HepG2 (cell line): Measurements from ENCODE around the gene CCDC201. TPM values are rescaled to one million over a fixed set of nuclear protein-coding genes. Genes with fewer than 3 reads are reported as not detected.

Source experiments
- ATF7 ChIP-seq, 2 experiments: fragments of 450-650 bp in 1 of 2; sonication (generic) in 1 of 2; formaldehyde crosslinking in 1 of 2; IDR thresholded peaks; 2 replicates each; pipeline versions ENCODE4 v1.4.0 to v1.6.1; 2016 to 2020; ENCODE audit warnings: antibody characterized with exemption in 1 of 2, mild to moderate bottlenecking in 1 of 2, missing genetic modification reagents in 1 of 2
- CHD4 ChIP-seq: fragments of 200-600 bp; sonication (generic); IDR thresholded peaks from 2 replicates; pipeline ENCODE4 v1.7.0; 2017; ENCODE audit warnings: mild to moderate bottlenecking, low read length, borderline replicate concordance
- HMG20A ChIP-seq: IDR thresholded peaks from 2 replicates; pipeline ENCODE4 v1.6.1; 2016; ENCODE audit warnings: borderline replicate concordance
- HNRNPL ChIP-seq: fragments of 200-400 bp; formaldehyde crosslinking; IDR thresholded peaks from 2 replicates; pipeline ENCODE4 v1.6.1; 2017; ENCODE audit warnings: mild to moderate bottlenecking, low read depth, low read length
- JARID2 ChIP-seq: sonication (generic); formaldehyde crosslinking; IDR thresholded peaks from 2 replicates; pipeline ENCODE4 v1.8.1; 2023; ENCODE audit warnings: missing genetic modification reagents, inconsistent platforms; ENCODE audit not compliant: insufficient replicate concordance
- NAIF1 ChIP-seq: sonication (generic); formaldehyde crosslinking; IDR thresholded peaks from 2 replicates; pipeline ENCODE4 v1.5.0; 2020; ENCODE audit warnings: mild to moderate bottlenecking, missing genetic modification reagents, borderline replicate concordance
- PRPF4 ChIP-seq: fragments of 200-400 bp; formaldehyde crosslinking; IDR thresholded peaks from 2 replicates; pipeline ENCODE4 v1.6.1; 2016; ENCODE audit warnings: low read length, low read depth; ENCODE audit not compliant: poor library complexity, severe bottlenecking
- SIN3B ChIP-seq: fragments of 150-350 bp; IDR thresholded peaks from 2 replicates; pipeline ENCODE4 v1.6.1; 2014; ENCODE audit warnings: low read length
- SNRNP70 ChIP-seq: fragments of 200-400 bp; formaldehyde crosslinking; IDR thresholded peaks from 2 replicates; pipeline ENCODE4 v1.6.1; 2017; ENCODE audit warnings: mild to moderate bottlenecking, low read depth, low read length, moderate library complexity
- TBP ChIP-seq: sonication (generic); formaldehyde crosslinking; IDR thresholded peaks from 2 replicates; pipeline ENCODE4 v1.5.0; 2020; ENCODE audit warnings: missing genetic modification reagents
- YEATS2 ChIP-seq: sonication (generic); formaldehyde crosslinking; IDR thresholded peaks from 2 replicates; pipeline ENCODE4 v1.4.0; 2020; ENCODE audit warnings: missing genetic modification reagents, borderline replicate concordance
- YY1 ChIP-seq: IDR thresholded peaks from 2 replicates; pipeline ENCODE4 v1.6.1; 2011; ENCODE audit warnings: low read length, low read depth, moderate library complexity, mild to moderate bottlenecking; ENCODE audit not compliant: insufficient read depth, insufficient replicate concordance
- ZBTB1 ChIP-seq: sonication (generic); formaldehyde crosslinking; IDR thresholded peaks from 2 replicates; pipeline ENCODE4 v1.4.0; 2020; ENCODE audit warnings: missing genetic modification reagents, borderline replicate concordance
- ZNF207 ChIP-seq: fragments of 450-650 bp; IDR thresholded peaks from 2 replicates; pipeline ENCODE4 v1.6.1; 2016; ENCODE audit warnings: antibody characterized with exemption, borderline replicate concordance
- ZNF350 ChIP-seq: sonication (generic); formaldehyde crosslinking; IDR thresholded peaks from 2 replicates; pipeline ENCODE4 v1.4.0; 2020; ENCODE audit warnings: mild to moderate bottlenecking, low read depth, missing genetic modification reagents, borderline replicate concordance
- ZNF430 ChIP-seq: sonication (generic); formaldehyde crosslinking; IDR thresholded peaks from 2 replicates; pipeline ENCODE4 v1.9.0; 2021; ENCODE audit warnings: mild to moderate bottlenecking, missing genetic modification reagents
- ZNF460 ChIP-seq: sonication (generic); formaldehyde crosslinking; IDR thresholded peaks from 2 replicates; pipeline ENCODE4 v1.5.1; 2020; ENCODE audit warnings: missing genetic modification reagents, mild to moderate bottlenecking, borderline replicate concordance
- ZNF570 ChIP-seq: sonication (generic); formaldehyde crosslinking; IDR thresholded peaks from 2 replicates; pipeline ENCODE4 v1.4.0; 2020; ENCODE audit warnings: mild to moderate bottlenecking, missing genetic modification reagents, borderline replicate concordance
- ZNF607 ChIP-seq: sonication (generic); formaldehyde crosslinking; IDR thresholded peaks from 2 replicates; pipeline ENCODE4 v1.5.1; 2020; ENCODE audit warnings: missing genetic modification reagents, mild to moderate bottlenecking, borderline replicate concordance
- ZNF619 ChIP-seq: sonication (generic); formaldehyde crosslinking; IDR thresholded peaks from 2 replicates; pipeline ENCODE4 v1.4.0; 2020; ENCODE audit warnings: mild to moderate bottlenecking, missing genetic modification reagents
- polyA plus RNA-seq, 8 experiments: library from polyadenylated mRNA; depleted of rRNA in 3 of 8; stranded (reverse) in 7 of 8; unstranded in 1 of 8; fragments of >200 nt; fragmentation: Illumina TruSeq in 4 of 8; extraction: Trizol in 4 of 8; gene quantifications; 2 replicates each; pipeline versions ENCODE4 v1.2.1 to v1.2.3, GENCODE V29; 2011 to 2016; ENCODE audit warnings: low read depth in 4 of 8, missing spikeins in 1 of 8, mixed read lengths in 1 of 8; ENCODE audit not compliant: insufficient read depth in 1 of 8
- total RNA-seq, 5 experiments: library from RNA; depleted of rRNA; stranded (reverse); fragments of >200 nt; fragmentation: Illumina TruSeq; extraction: Trizol; gene quantifications; 2 replicates each; pipeline ENCODE4 v1.2.3, GENCODE V29; 2016; ENCODE audit warnings: low read depth in 1 of 5
- TF ChIP-seq, protein P1 (sequence below): sonication (generic); formaldehyde crosslinking; IDR thresholded peaks from 2 replicates; pipeline ENCODE4 v1.5.1; 2020; ENCODE audit warnings: mild to moderate bottlenecking, moderate library complexity, missing genetic modification reagents
- TF ChIP-seq, protein P2 (sequence below): sonication (generic); formaldehyde crosslinking; conservative IDR thresholded peaks from 2 replicates; pipeline ENCODE4 v1.4.0; 2020; ENCODE audit warnings: missing genetic modification reagents
- TF ChIP-seq, protein P3 (sequence below): sonication (generic); formaldehyde crosslinking; IDR thresholded peaks from 2 replicates; pipeline ENCODE4 v1.8.1; 2023; ENCODE audit warnings: mild to moderate bottlenecking, missing genetic modification reagents, borderline replicate concordance
- TF ChIP-seq, protein P4 (sequence below): sonication (generic); formaldehyde crosslinking; IDR thresholded peaks from 2 replicates; pipeline ENCODE4 v1.9.0; 2021; ENCODE audit warnings: missing genetic modification reagents, mild to moderate bottlenecking, borderline replicate concordance

The CCDC201 gene
- total and polyA plus RNA-seq, 2 of the 13 experiments (the other 11 are each of a cell fraction or from before 2014, with no cell fraction given) = 0.92 TPM; not detected in 1

DNA sequence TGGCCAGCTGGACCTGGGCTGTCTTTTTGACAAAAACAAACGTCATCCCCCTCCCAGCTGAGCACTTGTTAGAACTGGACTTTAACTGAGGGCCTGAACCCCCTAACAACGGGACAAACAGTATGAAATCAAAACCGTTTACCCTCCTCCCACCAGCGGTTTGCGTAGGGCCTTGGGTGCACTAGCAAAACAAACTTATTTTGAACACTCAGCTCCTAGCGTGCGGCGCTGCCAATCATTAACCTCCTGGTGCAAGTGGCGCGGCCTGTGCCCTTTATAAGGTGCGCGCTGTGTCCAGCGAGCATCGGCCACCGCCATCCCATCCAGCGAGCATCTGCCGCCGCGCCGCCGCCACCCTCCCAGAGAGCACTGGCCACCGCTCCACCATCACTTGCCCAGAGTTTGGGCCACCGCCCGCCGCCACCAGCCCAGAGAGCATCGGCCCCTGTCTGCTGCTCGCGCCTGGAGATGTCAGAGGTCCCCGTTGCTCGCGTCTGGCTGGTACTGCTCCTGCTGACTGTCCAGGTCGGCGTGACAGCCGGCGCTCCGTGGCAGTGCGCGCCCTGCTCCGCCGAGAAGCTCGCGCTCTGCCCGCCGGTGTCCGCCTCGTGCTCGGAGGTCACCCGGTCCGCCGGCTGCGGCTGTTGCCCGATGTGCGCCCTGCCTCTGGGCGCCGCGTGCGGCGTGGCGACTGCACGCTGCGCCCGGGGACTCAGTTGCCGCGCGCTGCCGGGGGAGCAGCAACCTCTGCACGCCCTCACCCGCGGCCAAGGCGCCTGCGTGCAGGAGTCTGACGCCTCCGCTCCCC lies 15.5 kb upstream of the CCDC201 start, which contains the start of gene IGFBP1 (continued):
- TF ChIP-seq, protein P1, sequence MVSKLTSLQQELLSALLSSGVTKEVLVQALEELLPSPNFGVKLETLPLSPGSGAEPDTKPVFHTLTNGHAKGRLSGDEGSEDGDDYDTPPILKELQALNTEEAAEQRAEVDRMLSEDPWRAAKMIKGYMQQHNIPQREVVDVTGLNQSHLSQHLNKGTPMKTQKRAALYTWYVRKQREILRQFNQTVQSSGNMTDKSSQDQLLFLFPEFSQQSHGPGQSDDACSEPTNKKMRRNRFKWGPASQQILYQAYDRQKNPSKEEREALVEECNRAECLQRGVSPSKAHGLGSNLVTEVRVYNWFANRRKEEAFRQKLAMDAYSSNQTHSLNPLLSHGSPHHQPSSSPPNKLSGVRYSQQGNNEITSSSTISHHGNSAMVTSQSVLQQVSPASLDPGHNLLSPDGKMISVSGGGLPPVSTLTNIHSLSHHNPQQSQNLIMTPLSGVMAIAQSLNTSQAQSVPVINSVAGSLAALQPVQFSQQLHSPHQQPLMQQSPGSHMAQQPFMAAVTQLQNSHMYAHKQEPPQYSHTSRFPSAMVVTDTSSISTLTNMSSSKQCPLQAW (CRISPR knock-in tag) = peak; percentile 83
- TF ChIP-seq, protein P2, sequence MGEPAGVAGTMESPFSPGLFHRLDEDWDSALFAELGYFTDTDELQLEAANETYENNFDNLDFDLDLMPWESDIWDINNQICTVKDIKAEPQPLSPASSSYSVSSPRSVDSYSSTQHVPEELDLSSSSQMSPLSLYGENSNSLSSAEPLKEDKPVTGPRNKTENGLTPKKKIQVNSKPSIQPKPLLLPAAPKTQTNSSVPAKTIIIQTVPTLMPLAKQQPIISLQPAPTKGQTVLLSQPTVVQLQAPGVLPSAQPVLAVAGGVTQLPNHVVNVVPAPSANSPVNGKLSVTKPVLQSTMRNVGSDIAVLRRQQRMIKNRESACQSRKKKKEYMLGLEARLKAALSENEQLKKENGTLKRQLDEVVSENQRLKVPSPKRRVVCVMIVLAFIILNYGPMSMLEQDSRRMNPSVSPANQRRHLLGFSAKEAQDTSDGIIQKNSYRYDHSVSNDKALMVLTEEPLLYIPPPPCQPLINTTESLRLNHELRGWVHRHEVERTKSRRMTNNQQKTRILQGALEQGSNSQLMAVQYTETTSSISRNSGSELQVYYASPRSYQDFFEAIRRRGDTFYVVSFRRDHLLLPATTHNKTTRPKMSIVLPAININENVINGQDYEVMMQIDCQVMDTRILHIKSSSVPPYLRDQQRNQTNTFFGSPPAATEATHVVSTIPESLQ (CRISPR knock-in tag) = no peak
- TF ChIP-seq, protein P3, sequence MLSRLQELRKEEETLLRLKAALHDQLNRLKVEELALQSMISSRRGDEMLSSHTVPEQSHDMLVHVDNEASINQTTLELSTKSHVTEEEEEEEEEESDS (CRISPR knock-in tag) = no peak
- TF ChIP-seq ZBTB1 (CRISPR knock-in tag) (peak; percentile 83; the same call in 1 of the 2 replicates), HMG20A (CRISPR knock-in tag) (peak; percentile 61; the same call in 1 of the 2 replicates), ZNF570 (no peak), TBP (peak; percentile 90), ATF7 (IDR thresholded peaks at IDR 0.05) (no peak), ATF7 (CRISPR knock-in tag; IDR thresholded peaks at IDR 0.05) (no peak), HNRNPL (peak; percentile 75), SNRNP70 (no peak), ZNF350 (CRISPR knock-in tag) (peak; percentile 80), ZNF207 (no peak), NAIF1 (peak; percentile 83; the same call in 1 of the 2 replicates), JARID2 (CRISPR knock-in tag) (peak; percentile 68), YY1 (peak; percentile 45), CHD4 (no peak), ZNF460 (CRISPR knock-in tag) (no peak; the same call in 1 of the 2 replicates), ZNF607 (CRISPR knock-in tag) (peak; percentile 96), ZNF430 (CRISPR knock-in tag) (peak; percentile 93), ZNF619 (CRISPR knock-in tag) (peak; percentile 93), PRPF4 (no peak), YEATS2 (peak; percentile 76; the same call in 1 of the 2 replicates), SIN3B (no peak)
- TF ChIP-seq, protein P4, sequence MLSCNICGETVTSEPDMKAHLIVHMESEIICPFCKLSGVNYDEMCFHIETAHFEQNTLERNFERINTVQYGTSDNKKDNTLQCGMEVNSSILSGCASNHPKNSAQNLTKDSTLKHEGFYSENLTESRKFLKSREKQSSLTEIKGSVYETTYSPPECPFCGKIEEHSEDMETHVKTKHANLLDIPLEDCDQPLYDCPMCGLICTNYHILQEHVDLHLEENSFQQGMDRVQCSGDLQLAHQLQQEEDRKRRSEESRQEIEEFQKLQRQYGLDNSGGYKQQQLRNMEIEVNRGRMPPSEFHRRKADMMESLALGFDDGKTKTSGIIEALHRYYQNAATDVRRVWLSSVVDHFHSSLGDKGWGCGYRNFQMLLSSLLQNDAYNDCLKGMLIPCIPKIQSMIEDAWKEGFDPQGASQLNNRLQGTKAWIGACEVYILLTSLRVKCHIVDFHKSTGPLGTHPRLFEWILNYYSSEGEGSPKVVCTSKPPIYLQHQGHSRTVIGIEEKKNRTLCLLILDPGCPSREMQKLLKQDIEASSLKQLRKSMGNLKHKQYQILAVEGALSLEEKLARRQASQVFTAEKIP = 0 out of 2 replicates have a peak, but pooled peaks have one; percentile 53
